BLaER1 (cell line): ENCODE data around the gene CDC25C.

ENCODE experiments used
- H3K27ac ChIP-seq: shearing (Covaris generic); formaldehyde crosslinking; 2 replicates; pipeline ENCODE4 v1.8.1; 2022
- H3K27me3 ChIP-seq: shearing (Covaris generic); formaldehyde crosslinking; 2 replicates; pipeline ENCODE4 v1.8.1; 2022
- H3K36me3 ChIP-seq: shearing (Covaris generic); formaldehyde crosslinking; 2 replicates; pipeline ENCODE4 v1.8.1; 2022
- H3K4me1 ChIP-seq: shearing (Covaris generic); formaldehyde crosslinking; 2 replicates; pipeline ENCODE4 v1.8.1; 2022
- H3K4me2 ChIP-seq: shearing (Covaris generic); formaldehyde crosslinking; 2 replicates; pipeline ENCODE4 v1.8.1; 2022
- H3K4me3 ChIP-seq: shearing (Covaris generic); formaldehyde crosslinking; 2 replicates; pipeline ENCODE4 v1.8.1; 2022
- H3K9ac ChIP-seq: shearing (Covaris generic); formaldehyde crosslinking; 2 replicates; pipeline ENCODE4 v1.8.1; 2022
- H3K9me3 ChIP-seq: shearing (Covaris generic); formaldehyde crosslinking; 2 replicates; pipeline ENCODE4 v1.8.1; 2022
- H4K20me1 ChIP-seq: shearing (Covaris generic); formaldehyde crosslinking; 2 replicates; pipeline ENCODE4 v1.8.1; 2022
- Cebpa-rat ChIP-seq: shearing (Covaris generic); IDR thresholded peaks from 2 replicates; pipeline ENCODE4 v1.8.1; 2022

The CDC25C gene

GRCh38 chr5:138331449-138332368 lies at the start of gene CDC25C:
Gene CDC25C, minus strand, starts transcription at chr5:138331804. Its CDS starts 624 bp downstream, at chr5:138331180.
- Histone ChIP-seq H3K4me2 (peak within 1 kb of the TSS; percentile 91), H3K4me3 (peak within 1 kb of the TSS; percentile 73), H3K4me1 (peaks cover 32% of the 10 kb centered on the region), H3K27me3 (no peaks in the 10 kb centered on the region), H3K36me3 (peaks cover 16% of the 10 kb centered on the region), H3K9me3 (no peaks in the 10 kb centered on the region), H3K9ac (peak within 1 kb of the TSS; percentile 76), H4K20me1 (no peaks in the 10 kb centered on the region), H3K27ac (peak within 1 kb of the TSS; percentile 56)
- no peak for TF ChIP-seq Cebpa-rat

DNA sequence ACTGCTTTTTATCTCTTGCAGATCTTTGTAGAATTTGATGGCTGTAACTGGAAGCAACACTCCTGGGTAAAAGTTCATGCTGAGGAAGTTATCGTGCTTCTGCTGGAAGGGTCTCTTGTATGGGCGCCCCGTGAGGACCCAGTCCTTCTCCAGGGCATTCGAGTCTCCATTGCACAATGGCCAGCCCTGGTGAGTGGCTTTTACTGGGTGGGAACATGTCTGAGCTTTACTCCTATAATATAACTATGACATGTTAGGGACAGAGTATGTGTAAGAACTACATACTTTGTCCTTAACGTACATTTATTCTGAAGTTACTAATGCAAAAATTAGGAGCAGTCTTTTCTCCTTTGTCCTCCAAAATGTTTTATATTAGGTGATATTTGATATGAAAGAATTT lies 41.0 kb upstream of the CDC25C start:
- Histone ChIP-seq H3K9ac (no peak overlapping the region), H3K9me3 (no peaks in the 10 kb centered on the region), H3K27me3 (no peaks in the 10 kb centered on the region), H3K36me3 (peaks cover 62% of the 10 kb centered on the region), H3K27ac (no peak overlapping the region), H3K4me3 (no peak overlapping the region), H3K4me2 (no peak overlapping the region), H3K4me1 (peaks cover 13% of the 10 kb centered on the region), H4K20me1 (peaks cover 84% of the 10 kb centered on the region)
- TF ChIP-seq Cebpa-rat = no peak

DNA sequence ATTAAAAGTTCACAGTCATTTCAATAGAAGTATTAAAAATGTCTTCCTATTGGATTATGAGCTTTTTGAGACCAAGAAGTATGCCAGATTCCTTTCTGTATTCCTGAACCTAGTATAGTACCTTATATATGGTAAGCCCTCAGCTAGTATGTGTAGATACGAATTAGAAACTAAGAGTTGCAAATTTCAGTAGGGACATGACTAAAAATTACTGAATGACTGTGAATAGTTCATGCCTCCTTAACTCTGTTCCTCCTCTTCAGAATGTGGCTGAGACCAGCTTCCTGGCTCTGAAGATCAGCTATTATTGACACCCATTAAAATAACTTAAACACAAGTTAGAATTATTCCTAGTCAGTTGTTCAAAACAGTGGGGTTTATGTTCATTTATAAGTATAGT lies 40.6 kb upstream of the CDC25C start:
- Histone ChIP-seq H3K9ac (no peak overlapping the region), H3K36me3 (peaks cover 58% of the 10 kb centered on the region), H3K4me3 (no peak overlapping the region), H3K27ac (no peak overlapping the region), H4K20me1 (peaks cover 88% of the 10 kb centered on the region), H3K9me3 (no peaks in the 10 kb centered on the region), H3K4me1 (peaks cover 13% of the 10 kb centered on the region), H3K27me3 (no peaks in the 10 kb centered on the region), H3K4me2 (no peak overlapping the region)
- no peak for TF ChIP-seq Cebpa-rat

DNA sequence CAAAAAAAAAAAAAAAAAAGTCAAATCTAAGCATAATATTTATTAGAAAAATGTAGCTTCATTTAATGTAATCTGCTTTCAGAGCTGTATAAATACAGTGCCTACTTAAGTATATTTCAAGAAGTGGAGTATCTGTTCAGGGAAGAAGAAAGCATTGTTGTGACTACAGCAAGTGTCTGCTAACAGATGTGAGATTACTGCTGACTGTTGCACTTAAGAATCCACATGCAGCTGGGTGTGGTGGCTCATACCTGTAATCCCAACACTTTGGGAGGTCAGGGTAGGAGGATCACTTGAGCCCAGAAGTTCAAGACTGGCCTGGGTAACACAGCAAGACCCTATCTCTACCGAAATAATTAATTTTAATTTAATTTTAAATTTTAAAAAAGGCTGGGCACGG lies 39.9 kb upstream of the CDC25C start:
- Histone ChIP-seq H3K27ac (no peak overlapping the region), H3K4me1 (peaks cover 13% of the 10 kb centered on the region), H3K4me2 (no peak overlapping the region), H3K4me3 (no peak overlapping the region), H3K9me3 (no peaks in the 10 kb centered on the region), H3K27me3 (no peaks in the 10 kb centered on the region), H3K9ac (no peak overlapping the region), H4K20me1 (peaks cover 95% of the 10 kb centered on the region), H3K36me3 (peaks cover 50% of the 10 kb centered on the region)
- no peak for TF ChIP-seq Cebpa-rat

GRCh38 chr5:138370537-138370936 lies 38.9 kb upstream of the CDC25C start:
- H3K27ac ChIP-seq = no peak overlapping the region
- peaks cover 97% of the 10 kb centered on the region for H4K20me1 ChIP-seq
- H3K4me2 ChIP-seq = no peak overlapping the region
- H3K4me3 ChIP-seq = no peak overlapping the region
- H3K9me3 ChIP-seq = no peaks in the 10 kb centered on the region
- H3K36me3 ChIP-seq = peaks cover 43% of the 10 kb centered on the region
- H3K4me1 ChIP-seq = peaks cover 13% of the 10 kb centered on the region
- no peaks in the 10 kb centered on the region for H3K27me3 ChIP-seq
- no peak overlapping the region for H3K9ac ChIP-seq
- TF ChIP-seq Cebpa-rat = no peak

DNA sequence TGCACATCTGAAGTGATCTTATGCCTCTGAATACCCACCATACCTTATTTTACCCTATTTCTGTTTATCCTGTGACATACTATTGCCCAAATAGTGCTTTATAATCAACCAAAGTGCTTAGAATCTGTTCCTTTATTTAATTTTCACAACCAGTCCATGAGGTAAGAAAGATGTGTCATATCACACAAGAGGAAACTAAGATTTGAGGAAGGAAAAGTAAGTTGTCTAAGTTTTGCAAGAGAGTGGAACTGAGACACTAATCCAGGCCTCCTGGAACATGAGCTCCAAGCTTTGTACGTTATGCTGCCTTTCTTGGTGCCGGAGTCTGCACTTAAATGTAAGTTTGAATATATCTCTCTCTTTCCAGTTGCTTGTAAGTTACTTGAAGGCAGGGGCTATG lies 38.1 kb upstream of the CDC25C start:
- Histone ChIP-seq H3K9me3 (no peaks in the 10 kb centered on the region), H4K20me1 (peaks cover 100% of the 10 kb centered on the region), H3K36me3 (peaks cover 39% of the 10 kb centered on the region), H3K4me2 (peak overlapping the region; percentile 13; the same call in 1 of the 2 replicates), H3K27me3 (no peaks in the 10 kb centered on the region), H3K9ac (no peak overlapping the region), H3K27ac (no peak overlapping the region), H3K4me1 (peaks cover 13% of the 10 kb centered on the region), H3K4me3 (no peak overlapping the region)
- no peak for TF ChIP-seq Cebpa-rat

DNA sequence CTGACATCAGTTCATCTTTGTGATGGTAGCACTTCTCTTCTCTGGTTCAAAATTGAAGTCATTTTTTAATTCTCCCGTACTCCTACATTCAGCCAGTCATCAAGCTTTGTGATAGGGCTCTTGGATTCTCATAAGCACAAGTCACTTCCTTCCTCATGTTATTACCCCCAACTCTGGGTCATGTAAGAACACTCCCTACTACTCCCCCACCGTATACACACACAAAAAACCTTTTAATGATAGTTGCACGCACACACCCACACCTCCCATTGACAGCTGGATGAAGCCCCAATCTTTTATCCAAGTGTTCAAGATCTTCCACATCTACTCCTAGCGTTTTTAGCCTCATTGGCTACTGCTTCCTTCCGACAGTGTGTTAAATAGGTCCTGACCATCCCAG lies 37.7 kb upstream of the CDC25C start:
- H3K27ac ChIP-seq = no peak overlapping the region
- peaks cover 13% of the 10 kb centered on the region for H3K4me1 ChIP-seq
- no peak overlapping the region for H3K4me3 ChIP-seq

GRCh38 chr5:138366632-138367382 lies 35.2 kb upstream of the CDC25C start:
- Histone ChIP-seq H3K9ac (no peak overlapping the region), H3K4me1 (peaks cover 13% of the 10 kb centered on the region), H3K27me3 (no peaks in the 10 kb centered on the region), H4K20me1 (peaks cover 100% of the 10 kb centered on the region), H3K4me3 (no peak overlapping the region), H3K4me2 (no peak overlapping the region), H3K9me3 (no peaks in the 10 kb centered on the region), H3K36me3 (peaks cover 14% of the 10 kb centered on the region), H3K27ac (no peak overlapping the region)
- no peak for TF ChIP-seq Cebpa-rat

More for the DNA sequence above, 37.7 kb upstream of the CDC25C start:
- Histone ChIP-seq H3K27me3 (no peaks in the 10 kb centered on the region), H3K4me2 (peak overlapping the region; percentile 13; the same call in 1 of the 2 replicates), H3K36me3 (peaks cover 34% of the 10 kb centered on the region), H4K20me1 (peaks cover 100% of the 10 kb centered on the region), H3K9ac (no peak overlapping the region), H3K9me3 (no peaks in the 10 kb centered on the region)
- TF ChIP-seq Cebpa-rat = no peak

- Histone ChIP-seq H3K9me3 (no peaks in the 10 kb centered on the region), H4K20me1 (peaks cover 100% of the 10 kb centered on the region), H3K4me2 (no peak overlapping the region), H3K27me3 (no peaks in the 10 kb centered on the region), H3K9ac (no peak overlapping the region), H3K4me1 (peaks cover 16% of the 10 kb centered on the region), H3K36me3 (peaks cover 14% of the 10 kb centered on the region), H3K4me3 (no peak overlapping the region), H3K27ac (no peak overlapping the region)
- no peak for TF ChIP-seq Cebpa-rat
Measured at GRCh38 chr5:138364576-138364975, 33.0 kb upstream of the CDC25C start.
